GM12874 (cell line): Measurements from ENCODE around the gene NEK9.

ENCODE experiments used
- CTCF ChIP-seq: IDR thresholded peaks from 2 replicates; pipeline ENCODE4 v1.5.1; 2011; ENCODE audit warnings: low read depth, mild to moderate bottlenecking, control low read depth, low read length, moderate library complexity; ENCODE audit not compliant: insufficient read depth

NEK9 gene

GRCh38 chr14:75050852-75051555 is 75.8 kb downstream of the NEK9 start, which contains the start of gene MLH3:
Gene MLH3, minus strand, starts transcription at chr14:75051467. Its CDS starts 1,812 bp downstream, at chr14:75049655.
- TF ChIP-seq CTCF = no peak

DNA sequence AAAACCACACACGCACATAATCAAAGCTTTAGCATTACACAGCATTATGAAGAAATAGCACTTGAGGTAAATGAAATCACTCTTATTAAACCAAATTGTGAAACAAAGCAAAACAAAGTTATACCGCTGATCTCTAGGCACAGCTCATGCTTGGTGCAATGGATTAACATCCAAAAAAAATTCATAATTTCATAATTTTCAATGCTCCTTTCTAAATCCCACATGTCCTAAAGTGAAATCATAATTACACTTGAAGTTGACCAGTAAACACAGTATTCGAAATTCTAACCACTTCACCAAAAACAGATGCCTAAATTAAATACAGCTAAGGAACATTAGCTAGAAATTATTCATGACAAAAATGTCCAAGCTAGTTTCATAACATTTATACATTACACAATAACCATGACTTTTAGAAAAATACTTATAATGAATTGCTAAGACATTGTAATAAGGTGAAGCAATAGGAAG is 77.1 kb downstream of the NEK9 start:
- no peak for TF ChIP-seq CTCF

- no peak for TF ChIP-seq CTCF
Observed at GRCh38 chr14:75049136-75049535, 77.7 kb downstream of the NEK9 start.

GRCh38 chr14:75048101-75048500 is 78.7 kb downstream of the NEK9 start:
- no peak for TF ChIP-seq CTCF

DNA sequence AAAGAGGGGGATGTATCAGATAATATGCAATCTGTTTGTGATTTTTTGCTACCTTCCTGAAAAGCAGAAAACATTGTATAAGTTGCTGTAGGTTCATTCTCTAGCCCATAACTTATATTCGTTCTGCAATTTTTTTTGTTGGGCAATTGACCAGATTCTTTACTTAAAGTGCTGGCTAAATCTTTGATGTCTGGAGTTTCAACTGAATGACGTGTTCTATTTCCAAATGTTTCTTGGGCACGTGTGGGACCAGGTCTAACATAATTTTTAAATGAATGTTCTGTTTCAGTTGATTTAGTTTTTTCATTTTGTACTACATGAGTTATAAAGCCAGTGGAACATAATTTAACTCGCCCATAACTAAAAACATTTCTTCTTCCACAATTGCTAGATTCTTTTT is 79.3 kb downstream of the NEK9 start:
- TF ChIP-seq CTCF = no peak

GRCh38 chr14:75046899-75047298 is 79.9 kb downstream of the NEK9 start:
- no peak for TF ChIP-seq CTCF

DNA sequence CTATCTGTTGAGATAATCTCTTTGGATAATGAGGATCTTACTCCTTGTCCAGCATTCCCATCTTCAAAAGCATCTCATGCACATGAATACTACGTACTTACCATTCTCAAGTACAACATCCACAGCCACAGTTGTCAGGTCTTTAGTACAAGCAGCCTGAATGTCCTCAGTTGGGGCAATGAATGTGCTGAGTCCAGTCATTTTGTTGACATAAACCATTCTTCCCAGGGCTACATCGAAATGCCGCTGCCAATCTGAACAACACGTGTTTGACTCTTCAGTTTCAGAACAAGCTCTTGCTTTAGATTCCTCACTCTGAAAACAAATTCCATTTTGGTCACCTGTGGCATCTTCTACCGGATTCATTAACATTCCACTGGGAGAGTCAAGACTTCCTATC is 80.6 kb downstream of the NEK9 start:
- no peak for TF ChIP-seq CTCF

DNA sequence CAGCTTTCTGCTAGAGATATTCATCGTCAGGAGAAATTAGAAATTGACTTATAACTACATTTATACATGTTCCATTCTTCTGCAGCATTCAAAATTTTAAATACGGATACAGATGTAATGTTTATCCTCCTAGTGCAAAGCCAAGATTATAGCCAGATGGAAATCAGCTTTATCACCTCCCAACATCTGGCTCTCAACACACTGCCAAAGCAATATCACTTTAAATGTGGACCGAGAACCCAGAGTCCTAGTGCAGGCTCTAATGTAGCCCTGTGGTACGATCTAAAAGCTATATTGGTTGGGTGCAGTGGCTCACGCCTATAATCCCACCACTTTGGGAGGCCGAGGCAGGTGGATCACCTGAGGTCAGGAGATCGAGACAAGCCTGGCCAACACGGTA is 82.1 kb downstream of the NEK9 start:
- TF ChIP-seq CTCF = no peak
